Measurements from ENCODE around the gene NEXN. TPM values are rescaled to one million over a fixed set of nuclear protein-coding genes. Genes with fewer than 3 reads are reported as not detected.

The NEXN gene
- total RNA-seq, 4 donors from 2014 or later, result 0.76 to 34.1 (median 8.2) TPM

DNA sequence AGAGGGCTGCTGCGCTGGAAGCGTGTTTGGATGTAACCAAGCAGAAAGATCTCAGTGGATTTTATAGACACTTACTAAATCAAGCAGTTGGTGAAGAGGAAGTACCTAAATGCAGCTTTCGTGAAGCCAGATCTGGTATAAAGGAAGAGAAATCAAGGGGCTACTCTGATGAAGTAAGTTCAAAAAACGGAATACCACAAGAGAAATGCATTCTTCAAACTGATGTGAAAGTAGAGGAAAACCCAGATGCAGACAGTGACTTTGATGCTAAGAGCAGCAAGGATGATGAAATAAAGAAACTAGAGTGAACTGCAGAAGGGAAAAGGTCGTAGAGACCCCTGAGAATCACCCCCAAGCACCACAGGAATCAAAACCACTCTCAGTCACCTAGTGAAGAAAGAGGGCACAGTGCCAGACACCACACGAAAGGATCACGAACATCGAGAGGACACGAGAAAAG lies 40.8 kb upstream of the NEXN start:
- WGBS, 2 donors, result 54 to 62% methylated on average over 9 of the region's 9 CpGs
- H3K9me3 ChIP-seq, result no peaks in the 10 kb centered on the region
- DNase-seq, result no peak
- no peaks in the 10 kb centered on the region for H3K4me1 ChIP-seq
- peaks cover 0 to 34% (median 4%) of the 10 kb centered on the region in 3 donors for H3K36me3 ChIP-seq
- intact Hi-C loops (cut with DNase I), result no loop called here
- no peak for TF ChIP-seq POLR2A (IDR thresholded peaks at IDR 0.05)
- TF ChIP-seq, protein P1, sequence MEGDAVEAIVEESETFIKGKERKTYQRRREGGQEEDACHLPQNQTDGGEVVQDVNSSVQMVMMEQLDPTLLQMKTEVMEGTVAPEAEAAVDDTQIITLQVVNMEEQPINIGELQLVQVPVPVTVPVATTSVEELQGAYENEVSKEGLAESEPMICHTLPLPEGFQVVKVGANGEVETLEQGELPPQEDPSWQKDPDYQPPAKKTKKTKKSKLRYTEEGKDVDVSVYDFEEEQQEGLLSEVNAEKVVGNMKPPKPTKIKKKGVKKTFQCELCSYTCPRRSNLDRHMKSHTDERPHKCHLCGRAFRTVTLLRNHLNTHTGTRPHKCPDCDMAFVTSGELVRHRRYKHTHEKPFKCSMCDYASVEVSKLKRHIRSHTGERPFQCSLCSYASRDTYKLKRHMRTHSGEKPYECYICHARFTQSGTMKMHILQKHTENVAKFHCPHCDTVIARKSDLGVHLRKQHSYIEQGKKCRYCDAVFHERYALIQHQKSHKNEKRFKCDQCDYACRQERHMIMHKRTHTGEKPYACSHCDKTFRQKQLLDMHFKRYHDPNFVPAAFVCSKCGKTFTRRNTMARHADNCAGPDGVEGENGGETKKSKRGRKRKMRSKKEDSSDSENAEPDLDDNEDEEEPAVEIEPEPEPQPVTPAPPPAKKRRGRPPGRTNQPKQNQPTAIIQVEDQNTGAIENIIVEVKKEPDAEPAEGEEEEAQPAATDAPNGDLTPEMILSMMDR (IDR thresholded peaks at IDR 0.05), result no peak
- no peaks in the 10 kb centered on the region for H3K27me3 ChIP-seq
- H3K4me3 ChIP-seq, result no peak overlapping the region
- no peak overlapping the region for H3K27ac ChIP-seq

DNA sequence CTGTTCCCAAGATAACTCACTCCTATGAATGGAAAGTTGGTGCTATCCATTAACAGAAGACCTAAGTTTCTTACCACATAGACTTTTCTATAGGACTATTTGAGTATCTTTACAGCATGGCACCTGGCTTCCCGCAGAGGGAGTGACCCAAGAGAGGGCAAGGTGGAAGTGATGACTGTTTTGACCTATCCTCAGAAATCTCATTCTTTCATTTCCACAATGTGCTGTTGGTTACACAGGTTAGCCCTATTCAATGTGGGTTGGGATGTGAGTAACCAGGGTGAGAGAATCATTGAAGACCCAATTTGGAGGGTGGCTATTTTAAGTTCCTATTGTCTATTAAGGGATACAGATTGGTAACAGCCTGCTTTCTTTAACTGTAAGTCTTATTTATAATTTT lies 38.3 kb upstream of the NEXN start:
- H3K27ac ChIP-seq, result no peak overlapping the region
- no peaks in the 10 kb centered on the region for H3K9me3 ChIP-seq
- H3K27me3 ChIP-seq, result no peaks in the 10 kb centered on the region
- intact Hi-C loops (cut with DNase I), result no loop called here
- no peak for DNase-seq
- peaks cover 0 to 24% (median 0%) of the 10 kb centered on the region in 3 donors for H3K36me3 ChIP-seq
- H3K4me1 ChIP-seq, result no peaks in the 10 kb centered on the region
- no peak overlapping the region for H3K4me3 ChIP-seq
- TF ChIP-seq POLR2A (IDR thresholded peaks at IDR 0.05), result no peak
- TF ChIP-seq, protein P1 (IDR thresholded peaks at IDR 0.05), result no peak
- 100% methylated on average over 1 of the region's 1 CpG for WGBS, 2 donors

DNA sequence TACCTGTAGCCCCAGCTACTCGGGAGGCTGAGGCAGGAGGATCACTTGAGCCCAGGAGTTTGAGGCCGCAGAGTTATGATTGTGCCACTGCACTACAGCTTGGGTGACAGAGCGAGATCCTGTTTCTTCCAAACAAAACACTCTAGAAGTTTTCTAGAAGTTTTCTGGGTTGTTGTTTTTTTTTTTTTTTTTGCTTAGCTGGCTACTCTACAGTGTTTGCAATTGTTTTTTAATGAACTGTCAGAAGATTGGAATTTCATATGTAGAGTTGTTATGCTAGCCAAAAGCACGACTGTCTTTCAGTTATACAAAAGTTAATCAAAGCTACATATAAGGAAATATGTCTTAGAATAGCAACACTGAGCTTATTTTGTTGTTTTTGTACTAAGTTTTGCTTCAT lies 30.9 kb upstream of the NEXN start:
- intact Hi-C loops (cut with DNase I), result no loop called here
- H3K36me3 ChIP-seq, result peaks cover 0 to 33% (median 0%) of the 10 kb centered on the region in 3 donors
- TF ChIP-seq, protein P1 (IDR thresholded peaks at IDR 0.05), result no peak
- no peak for TF ChIP-seq POLR2A (IDR thresholded peaks at IDR 0.05)
- no peaks in the 10 kb centered on the region for H3K4me1 ChIP-seq
- WGBS, 2 donors, result 70 to 81% methylated on average over 4 of the region's 4 CpGs
- no peak overlapping the region for H3K4me3 ChIP-seq
- H3K9me3 ChIP-seq, result no peaks in the 10 kb centered on the region
- no peaks in the 10 kb centered on the region for H3K27me3 ChIP-seq
- H3K27ac ChIP-seq, result no peak overlapping the region
- DNase-seq, result no peak

DNA sequence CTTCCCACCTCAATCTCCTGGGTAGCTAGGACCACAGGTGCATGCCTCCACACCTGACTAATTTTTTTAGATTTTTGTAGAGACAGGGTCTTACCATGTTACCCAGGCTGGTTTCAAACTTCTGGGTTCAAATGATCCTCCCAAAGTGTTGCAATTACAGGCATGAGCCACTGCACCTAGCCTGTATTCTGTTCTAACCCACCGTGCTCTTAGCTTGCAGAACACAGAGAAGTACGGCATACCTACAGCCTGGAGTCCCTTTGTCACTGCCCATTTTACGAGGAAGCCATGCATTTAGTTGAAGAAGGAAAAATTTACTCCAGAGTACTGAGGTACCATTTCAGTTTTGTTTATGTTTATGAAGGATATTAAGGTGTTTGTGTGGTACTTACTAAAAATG lies 29.7 kb upstream of the NEXN start:
- H3K27me3 ChIP-seq, result no peaks in the 10 kb centered on the region
- no peaks in the 10 kb centered on the region for H3K4me1 ChIP-seq
- no peak overlapping the region for H3K4me3 ChIP-seq
- H3K36me3 ChIP-seq, result peaks cover 0 to 36% (median 0%) of the 10 kb centered on the region in 3 donors
- H3K9me3 ChIP-seq, result no peaks in the 10 kb centered on the region
- H3K27ac ChIP-seq, result no peak overlapping the region
- intact Hi-C loops (cut with DNase I), result no loop called here
- DNase-seq, result no peak
- 88 to 90% methylated on average over 3 of the region's 3 CpGs for WGBS, 2 donors
- no peak for TF ChIP-seq POLR2A (IDR thresholded peaks at IDR 0.05)
- TF ChIP-seq, protein P1 (IDR thresholded peaks at IDR 0.05), result no peak

DNA sequence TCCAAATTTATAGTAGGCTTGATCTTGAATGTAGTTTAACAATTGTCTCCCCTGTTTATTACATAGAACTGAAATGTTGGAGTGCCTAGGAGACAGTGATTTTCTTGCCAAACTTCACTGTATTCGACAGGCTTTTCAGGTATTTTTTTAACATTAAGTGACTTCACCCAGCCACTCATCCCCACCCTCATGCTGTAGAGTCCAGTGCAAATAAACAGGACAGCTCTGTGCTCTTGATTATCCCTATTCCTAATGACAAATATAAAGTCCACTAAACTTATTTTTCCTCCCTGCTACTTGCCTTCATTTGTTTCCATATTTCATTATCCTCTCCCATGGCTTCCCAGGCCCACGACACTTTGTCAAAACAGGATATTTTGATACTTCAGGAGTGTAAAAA lies 29.2 kb upstream of the NEXN start:
- DNase-seq, result no peak
- H3K4me3 ChIP-seq, result no peak overlapping the region
- intact Hi-C loops (cut with DNase I), result no loop called here
- no peaks in the 10 kb centered on the region for H3K9me3 ChIP-seq
- TF ChIP-seq POLR2A (IDR thresholded peaks at IDR 0.05), result no peak
- TF ChIP-seq, protein P1 (IDR thresholded peaks at IDR 0.05), result no peak
- no peaks in the 10 kb centered on the region for H3K4me1 ChIP-seq
- WGBS, 2 donors, result 70 to 76% methylated on average over 2 of the region's 2 CpGs
- no peaks in the 10 kb centered on the region for H3K27me3 ChIP-seq
- H3K27ac ChIP-seq, result no peak overlapping the region
- H3K36me3 ChIP-seq, result peaks cover 0 to 38% (median 0%) of the 10 kb centered on the region in 3 donors
